GM21737 (cell line): Measurements from ENCODE around the gene PLEKHG3.

Source experiments
- ATAC-seq: cut with Tn5 transposase; IDR thresholded peaks from one replicate; pipeline ENCODE4 v1.9.1; 2021; ENCODE audit warnings: mild to moderate bottlenecking, moderate library complexity; ENCODE audit not compliant: unreplicated experiment

PLEKHG3 gene

GRCh38 chr14:64743061-64743460, 38.8 kb downstream of the PLEKHG3 start:
- ATAC-seq, result no peak

- no peak for ATAC-seq
Observed at GRCh38 chr14:64745511-64746091, 41.4 kb downstream of the PLEKHG3 start.

- no peak for ATAC-seq
Observed at GRCh38 chr14:64746298-64747250, 42.4 kb downstream of the PLEKHG3 start.

GRCh38 chr14:64747327-64747726, 43.1 kb downstream of the PLEKHG3 start:
- no peak for ATAC-seq

GRCh38 chr14:64748521-64748920, 44.3 kb downstream of the PLEKHG3 start:
- no peak for ATAC-seq

GRCh38 chr14:64748995-64749714, 44.9 kb downstream of the PLEKHG3 start:
- ATAC-seq, result no peak

GRCh38 chr14:64752909-64753308, 48.7 kb downstream of the PLEKHG3 start:
- no peak for ATAC-seq

- ATAC-seq, result no peak
Observed at GRCh38 chr14:64753374-64753773, 49.1 kb downstream of the PLEKHG3 start.

GRCh38 chr14:64753999-64754398, 49.8 kb downstream of the PLEKHG3 start:
- ATAC-seq, result no peak

GRCh38 chr14:64754685-64755084, 50.5 kb downstream of the PLEKHG3 start:
- no peak for ATAC-seq

GRCh38 chr14:64755781-64756221, 51.6 kb downstream of the PLEKHG3 start:
- ATAC-seq, result no peak

- ATAC-seq, result no peak
Observed at GRCh38 chr14:64756712-64757111, 52.5 kb downstream of the PLEKHG3 start.

GRCh38 chr14:64757601-64758000, 53.4 kb downstream of the PLEKHG3 start:
- ATAC-seq, result no peak

- ATAC-seq, result no peak
Observed at GRCh38 chr14:64758025-64758521, 53.8 kb downstream of the PLEKHG3 start.

GRCh38 chr14:64758691-64759554, 54.7 kb downstream of the PLEKHG3 start:
- ATAC-seq, result no peak

- no peak for ATAC-seq
Observed at GRCh38 chr14:64759555-64759938, 55.3 kb downstream of the PLEKHG3 start.

GRCh38 chr14:64760146-64760755, 56.0 kb downstream of the PLEKHG3 start:
- no peak for ATAC-seq

- ATAC-seq, result no peak
Observed at GRCh38 chr14:64760916-64761315, 56.7 kb downstream of the PLEKHG3 start.

GRCh38 chr14:64761441-64762043, 57.3 kb downstream of the PLEKHG3 start:
- no peak for ATAC-seq
